ENCODE measurements around the gene TNIK.

The TNIK gene

DNA sequence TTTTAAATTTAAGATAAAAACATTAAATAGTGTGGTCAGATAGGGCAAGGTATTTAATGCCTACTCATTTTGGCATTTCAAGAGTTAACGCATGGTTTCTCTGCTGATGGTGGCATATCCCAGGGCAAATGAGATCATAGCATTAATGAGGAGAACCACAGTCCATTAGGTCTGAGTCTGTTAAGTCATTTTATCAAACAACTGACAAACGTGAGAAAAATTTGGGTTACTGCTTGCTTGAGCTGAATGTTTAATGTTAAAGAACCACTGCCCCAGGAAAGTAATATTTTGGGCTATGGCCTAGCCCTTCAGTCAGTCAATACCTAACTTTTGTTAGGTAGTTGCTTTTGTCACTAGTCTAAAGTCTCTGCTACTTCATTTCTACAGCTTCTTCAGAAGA lies 395.7 kb downstream of the TNIK start:
- POLR2A ChIA-PET (ENCODE audit: low non-redundant PET): no interaction called here
- DNase-seq (ENCODE audit: low spot score): no peak
- CTCF ChIA-PET: no interaction called here
- no peak for TF ChIP-seq CTCF (conservative IDR thresholded peaks at IDR 0.05; ENCODE audit: low read depth)
- no peak overlapping the region for H3K27ac ChIP-seq

DNA sequence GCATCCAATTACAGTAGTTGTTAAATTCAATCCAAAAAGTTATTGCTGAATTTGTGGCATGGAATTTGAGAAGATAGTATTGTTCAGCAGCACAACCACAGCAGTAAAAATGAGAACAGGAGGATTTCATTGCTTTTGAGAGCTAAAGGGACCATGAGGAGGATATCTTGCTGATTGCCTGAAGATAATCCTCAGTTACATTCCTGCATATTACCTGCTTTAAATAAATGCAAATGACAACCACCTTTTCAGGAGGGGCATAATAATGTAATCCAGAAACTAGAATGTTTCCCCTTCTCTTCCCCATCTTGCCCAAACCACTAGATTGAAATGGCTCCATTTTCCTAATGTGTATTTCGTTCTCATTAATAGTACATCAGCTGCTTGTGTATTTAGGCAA lies 398.5 kb downstream of the TNIK start:
- CTCF ChIA-PET: interaction anchor here (0.6 kb wide), 1 partner anchor 20 kb away, joined by 3 read pairs; no protein-coding TSS in a partner anchor
- POLR2A ChIA-PET (ENCODE audit: low non-redundant PET): no interaction called here

GRCh38 chr3:171059978-171060377 lies 400.2 kb downstream of the TNIK start:
- ChIA-PET CTCF (interaction anchor here (0.6 kb wide), 1 partner anchor 13 kb away, joined by 3 read pairs; no protein-coding TSS in a partner anchor), POLR2A (ENCODE audit: low non-redundant PET) (no interaction called here)

More for the DNA sequence above, 398.5 kb downstream of the TNIK start:
- no peak for TF ChIP-seq CTCF (conservative IDR thresholded peaks at IDR 0.05; ENCODE audit: low read depth)
- no peak overlapping the region for H3K27ac ChIP-seq
- DNase-seq (ENCODE audit: low spot score): no peak

DNA sequence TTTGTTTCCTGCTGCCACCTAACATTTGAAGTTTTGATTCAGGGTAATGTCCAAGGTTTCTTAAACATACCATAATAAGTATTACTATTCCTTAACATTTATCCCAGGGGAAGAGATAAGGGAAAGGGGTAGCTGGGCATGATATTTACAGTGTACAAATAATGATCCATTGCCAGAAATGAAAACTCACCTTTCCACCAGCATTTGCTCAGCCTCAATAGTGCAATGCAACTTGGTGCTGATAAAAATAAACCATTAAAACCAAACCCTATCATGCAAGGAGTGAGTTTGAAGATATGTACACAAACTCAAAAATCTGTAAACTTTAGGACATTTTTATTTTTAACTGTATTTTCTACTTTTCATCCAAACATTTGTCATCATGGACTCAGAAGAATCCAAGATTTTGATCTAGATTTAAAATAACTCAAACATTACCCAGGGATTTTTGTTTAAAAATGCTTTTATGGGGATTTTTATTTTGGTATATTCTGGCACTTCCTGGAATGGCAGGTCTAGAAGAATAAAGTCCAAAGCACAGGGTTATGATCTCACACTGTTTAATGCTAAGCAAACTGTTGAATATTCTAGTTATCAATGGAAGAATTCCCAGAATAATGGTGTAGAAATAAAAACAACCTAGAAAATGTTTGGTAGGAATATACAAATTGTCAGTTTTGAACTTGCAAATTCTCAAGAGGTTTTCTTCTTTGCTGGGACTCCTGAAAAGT lies 401.2 kb downstream of the TNIK start:
- CTCF ChIA-PET: interaction anchor here (0.7 kb wide), 1 partner anchor 95 kb away, joined by 3 read pairs; no protein-coding TSS in a partner anchor
- no peak overlapping the region for H3K27ac ChIP-seq
- DNase-seq (ENCODE audit: low spot score): no peak
- TF ChIP-seq CTCF (conservative IDR thresholded peaks at IDR 0.05; ENCODE audit: low read depth): no peak
- POLR2A ChIA-PET (ENCODE audit: low non-redundant PET): no interaction called here

More at GRCh38 chr3:171059978-171060377, 400.2 kb downstream of the TNIK start:
- no peak for TF ChIP-seq CTCF (conservative IDR thresholded peaks at IDR 0.05; ENCODE audit: low read depth)
- no peak for DNase-seq (ENCODE audit: low spot score)
- no peak overlapping the region for H3K27ac ChIP-seq

DNA sequence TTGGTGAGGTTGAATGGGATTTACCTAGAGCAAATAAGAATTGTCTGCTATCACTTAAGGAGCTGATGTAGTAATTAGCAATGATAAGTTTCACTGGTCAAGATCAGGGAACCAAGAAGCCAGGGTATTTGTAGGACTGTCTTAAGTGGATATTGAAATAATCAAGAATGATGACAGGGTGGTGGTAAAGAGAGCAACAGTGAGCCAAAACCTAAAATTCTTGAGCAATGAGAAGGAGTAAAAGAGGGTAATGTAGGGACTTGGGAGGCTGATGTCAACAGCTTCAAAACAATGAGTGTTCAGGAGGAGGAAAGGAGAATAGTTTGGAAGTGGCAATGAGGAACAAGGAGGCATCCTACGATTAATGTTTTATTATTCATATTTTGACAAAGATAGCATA lies 402.1 kb downstream of the TNIK start:
- ChIA-PET CTCF (interaction anchor here (0.6 kb wide), 1 partner anchor 524 kb away, joined by 3 read pairs; no protein-coding TSS in a partner anchor), POLR2A (ENCODE audit: low non-redundant PET) (no interaction called here)
- no peak overlapping the region for H3K27ac ChIP-seq
- DNase-seq (ENCODE audit: low spot score): no peak
- no peak for TF ChIP-seq CTCF (conservative IDR thresholded peaks at IDR 0.05; ENCODE audit: low read depth)

GRCh38 chr3:171057072-171057471 lies 403.1 kb downstream of the TNIK start:
- no peak overlapping the region for H3K27ac ChIP-seq
- TF ChIP-seq CTCF (conservative IDR thresholded peaks at IDR 0.05; ENCODE audit: low read depth): no peak
- ChIA-PET CTCF (no interaction called here), POLR2A (ENCODE audit: low non-redundant PET) (no interaction called here)
- no peak for DNase-seq (ENCODE audit: low spot score)

All from RWPE1 (cell line).